PC-9 (cell line): ENCODE data around the gene HELZ. TPM values are rescaled to one million over a fixed set of nuclear protein-coding genes. Genes with fewer than 3 reads are reported as not detected.

Experiments
- BruUV-seq: library from RNA; stranded (reverse); fragments of 400-500 nt; replicated peaks from 2 replicates; lab custom pipeline; 2021; lab: Mats Ljungman, UMichigan
- CTCF ChIA-PET: fragments of 300-600 bp; sonication (Branson Sonifier 250); formaldehyde crosslinking; loops from one replicate; lab custom pipeline; 2022; ENCODE audit warnings: antibody characterized with exemption; lab: Charles Lee
- POLR2A ChIA-PET: fragments of 300-600 bp; sonication (Branson Sonifier 250); formaldehyde crosslinking; loops from one replicate; lab custom pipeline; 2022; ENCODE audit warnings: antibody characterized with exemption; ENCODE audit not compliant: unreplicated experiment; lab: Charles Lee
- DNase-seq, 2 experiments: peaks; one replicate each; pipeline versions ENCODE4 v3.0.0 to v3.0.0-alpha.2; 2015 to 2022; ENCODE audit warnings: mixed read lengths in 1 of 2
- H2AFZ ChIP-seq: fragments of 200-600 bp; sonication (generic); 2 replicates; pipeline ENCODE4 v1.8.1; 2017; ENCODE audit warnings: antibody characterized with exemption
- H3F3A ChIP-seq: fragments of 200-600 bp; sonication (generic); 2 replicates; pipeline ENCODE4 v1.8.1; 2017; ENCODE audit warnings: antibody characterized with exemption, mild to moderate bottlenecking, low read depth; ENCODE audit not compliant: insufficient read depth
- H3K27ac ChIP-seq: fragments of 200-600 bp; sonication (generic); 2 replicates; pipeline ENCODE4 v1.6.1; 2016; ENCODE audit warnings: mixed run types
- H3K27me3 ChIP-seq: fragments of 200-600 bp; sonication (generic); 2 replicates; pipeline ENCODE4 v1.6.1; 2016; ENCODE audit warnings: low read depth, mixed run types; ENCODE audit not compliant: insufficient read depth
- H3K36me3 ChIP-seq: fragments of 200-600 bp; sonication (generic); 2 replicates; pipeline ENCODE4 v1.6.1; 2016; ENCODE audit warnings: low read depth, mixed run types
- H3K4me1 ChIP-seq: fragments of 200-600 bp; sonication (generic); replicated peaks from 2 replicates; pipeline ENCODE4 v1.6.1; 2016; ENCODE audit warnings: mixed run types; ENCODE audit not compliant: insufficient read depth
- H3K4me2 ChIP-seq: fragments of 200-600 bp; sonication (generic); 2 replicates; pipeline ENCODE4 v1.6.1; 2017; ENCODE audit warnings: mixed run types
- H3K4me3 ChIP-seq: fragments of 200-600 bp; sonication (generic); 2 replicates; pipeline ENCODE4 v1.6.1; 2016; ENCODE audit warnings: mixed run types
- H3K79me2 ChIP-seq: fragments of 200-600 bp; sonication (generic); 2 replicates; pipeline ENCODE4 v1.6.1; 2017; ENCODE audit warnings: low read depth, mixed run types
- H3K9me2 ChIP-seq: fragments of 200-600 bp; sonication (generic); 2 replicates; pipeline ENCODE4 v1.8.1; 2017; ENCODE audit warnings: mild to moderate bottlenecking; ENCODE audit not compliant: insufficient read depth
- H3K9me3 ChIP-seq: fragments of 200-600 bp; sonication (generic); 2 replicates; pipeline ENCODE4 v1.8.1; 2016; ENCODE audit warnings: low read depth; ENCODE audit not compliant: insufficient read depth
- H4K20me1 ChIP-seq: fragments of 200-600 bp; sonication (generic); 2 replicates; pipeline ENCODE4 v1.8.1; 2017; ENCODE audit not compliant: insufficient read depth
- CTCF ChIP-seq: fragments of 200-600 bp; sonication (generic); conservative IDR thresholded peaks from 2 replicates; pipeline ENCODE4 v1.6.1; 2017; ENCODE audit warnings: mixed run types, antibody characterized with exemption, mild to moderate bottlenecking, moderate library complexity
- EZH2 ChIP-seq: fragments of 200-600 bp; sonication (generic); IDR thresholded peaks from 2 replicates; pipeline ENCODE4 v1.8.0; 2017; ENCODE audit warnings: antibody characterized with exemption, low read depth
- intact Hi-C: fragments of 100-400 bp; cut with micrococcal nuclease; formaldehyde crosslinking; loops from one replicate; pipeline ENCODE4 v1.10.0; 2022; ENCODE audit not compliant: unreplicated experiment
- total RNA-seq: library from RNA; stranded (reverse); gene quantifications from 2 replicates; pipeline ENCODE4 v1.2.3, GENCODE V29; 2021

The HELZ gene
- total RNA-seq, 1 experiment from 2014 or later = 38.0 TPM

GRCh38 chr17:67262435-67263117, 17.6 kb upstream of the HELZ start:
- Histone ChIP-seq H3K27me3 (no peaks in the 10 kb centered on the region), H3K4me1 (peaks cover 12% of the 10 kb centered on the region), H3K27ac (no peak overlapping the region), H3K36me3 (no peaks in the 10 kb centered on the region), H3K9me2 (no peaks in the 10 kb centered on the region), H3K4me2 (no peak overlapping the region), H3K9me3 (no peaks in the 10 kb centered on the region), H3K4me3 (no peak overlapping the region), H3K79me2 (no peaks in the 10 kb centered on the region), H4K20me1 (no peaks in the 10 kb centered on the region), H2AFZ (no peak overlapping the region), H3F3A (peaks cover 9% of the 10 kb centered on the region; the same call in 1 of the 2 replicates)
- no peak for DNase-seq
- no TSS peak for BruUV-seq
- intact Hi-C loops = no loop called here
- ChIA-PET POLR2A (interaction anchor here (0.7 kb wide), 1 partner anchor 17 kb away, joined by 12 read pairs; the partner anchor contains the start of gene HELZ), CTCF (no interaction called here)
- no peak for TF ChIP-seq CTCF
- no peak for TF ChIP-seq EZH2

- no TSS peak for BruUV-seq
- POLR2A ChIA-PET = no interaction called here
- CTCF ChIA-PET = no interaction called here
Observed at GRCh38 chr17:67260170-67260987, 15.4 kb upstream of the HELZ start.

More at GRCh38 chr17:67260170-67260987, 15.4 kb upstream of the HELZ start:
- no peaks in the 10 kb centered on the region for H3K9me3 ChIP-seq
- peak overlapping the region; percentile 5; the same call in 1 of the 2 replicates for H3K27ac ChIP-seq
- H3K27me3 ChIP-seq = no peaks in the 10 kb centered on the region
- H3K4me1 ChIP-seq = peaks cover 12% of the 10 kb centered on the region
- H3K9me2 ChIP-seq = no peaks in the 10 kb centered on the region
- H3K4me2 ChIP-seq = peak overlapping the region; percentile 20; the same call in 1 of the 2 replicates
- peaks cover 9% of the 10 kb centered on the region; the same call in 1 of the 2 replicates for H3F3A ChIP-seq
- intact Hi-C loops = no loop called here
- peak overlapping the region; percentile 63; the same call in 1 of the 2 replicates for H2AFZ ChIP-seq
- no peak overlapping the region for H3K4me3 ChIP-seq
- TF ChIP-seq EZH2 = no peak
- TF ChIP-seq CTCF = no peak
- no peaks in the 10 kb centered on the region for H4K20me1 ChIP-seq
- H3K36me3 ChIP-seq = no peaks in the 10 kb centered on the region
- H3K79me2 ChIP-seq = no peaks in the 10 kb centered on the region
- no peak for DNase-seq
